ENCODE results near the gene ACAP1. TPM values are rescaled to one million over a fixed set of nuclear protein-coding genes. Genes with fewer than 3 reads are reported as not detected.

The ACAP1 gene
- 0.14 and 3.6 TPM in 2 replicates for total RNA-seq

GRCh38 chr17:7336240-7337175 lies at the start of gene ACAP1:
TSS of gene ACAP1 (plus strand) at chr17:7336529. CDS start at chr17:7336735, 206 bp downstream.
- no peaks in the 10 kb centered on the region for H3K36me3 ChIP-seq (ENCODE audit: control insufficient read depth, insufficient read depth, low read length)
- no peak within 1 kb of the TSS for H3K4me3 ChIP-seq (ENCODE audit: low read depth, low read length)
- no peak for TF ChIP-seq CTCF (IDR thresholded peaks at IDR 0.05; ENCODE audit: insufficient read depth, low read length, poor library complexity, severe bottlenecking)
- DNase-seq (ENCODE audit: low read depth), result no peak
- H3K27me3 ChIP-seq (ENCODE audit: control insufficient read depth, insufficient read depth, low read length), result peaks cover under 1% of the 10 kb centered on the region

GRCh38 chr17:7289256-7290032 lies 46.9 kb upstream of the ACAP1 start:
- no peak for DNase-seq (ENCODE audit: low read depth)
- H3K27me3 ChIP-seq (ENCODE audit: control insufficient read depth, insufficient read depth, low read length), result peaks cover 67% of the 10 kb centered on the region
- no peak for TF ChIP-seq CTCF (IDR thresholded peaks at IDR 0.05; ENCODE audit: insufficient read depth, low read length, poor library complexity, severe bottlenecking)
- H3K4me3 ChIP-seq (ENCODE audit: low read depth, low read length), result no peak overlapping the region
- no peaks in the 10 kb centered on the region for H3K36me3 ChIP-seq (ENCODE audit: control insufficient read depth, insufficient read depth, low read length)

GRCh38 chr17:7290166-7290565 lies 46.2 kb upstream of the ACAP1 start:
- no peak for TF ChIP-seq CTCF (IDR thresholded peaks at IDR 0.05; ENCODE audit: insufficient read depth, low read length, poor library complexity, severe bottlenecking)
- DNase-seq (ENCODE audit: low read depth), result no peak
- Histone ChIP-seq H3K4me3 (ENCODE audit: low read depth, low read length) (no peak overlapping the region), H3K27me3 (ENCODE audit: control insufficient read depth, insufficient read depth, low read length) (peaks cover 68% of the 10 kb centered on the region), H3K36me3 (ENCODE audit: control insufficient read depth, insufficient read depth, low read length) (no peaks in the 10 kb centered on the region)

- no peak for TF ChIP-seq CTCF (IDR thresholded peaks at IDR 0.05; ENCODE audit: insufficient read depth, low read length, poor library complexity, severe bottlenecking)
- DNase-seq (ENCODE audit: low read depth), result no peak
- Histone ChIP-seq H3K27me3 (ENCODE audit: control insufficient read depth, insufficient read depth, low read length) (peaks cover 69% of the 10 kb centered on the region), H3K4me3 (ENCODE audit: low read depth, low read length) (no peak overlapping the region), H3K36me3 (ENCODE audit: control insufficient read depth, insufficient read depth, low read length) (no peaks in the 10 kb centered on the region)
Observed at GRCh38 chr17:7290685-7291084, 45.6 kb upstream of the ACAP1 start.

GRCh38 chr17:7292194-7292593 lies 44.1 kb upstream of the ACAP1 start:
- no peak for DNase-seq (ENCODE audit: low read depth)
- TF ChIP-seq CTCF (IDR thresholded peaks at IDR 0.05; ENCODE audit: insufficient read depth, low read length, poor library complexity, severe bottlenecking), result no peak
- H3K27me3 ChIP-seq (ENCODE audit: control insufficient read depth, insufficient read depth, low read length), result peaks cover 63% of the 10 kb centered on the region
- no peaks in the 10 kb centered on the region for H3K36me3 ChIP-seq (ENCODE audit: control insufficient read depth, insufficient read depth, low read length)
- no peak overlapping the region for H3K4me3 ChIP-seq (ENCODE audit: low read depth, low read length)

Measured in kidney epithelial cell (primary cell).